Neural progenitor cell (in vitro differentiated cells): ENCODE data around the gene MYBBP1A. TPM values are rescaled to one million over a fixed set of nuclear protein-coding genes. Genes with fewer than 3 reads are reported as not detected.
"Not testable (repeated sequence)": the region's sequence is repeated elsewhere in the genome, so short reads cannot be mapped to it uniquely, and the experiment has no call there.

ENCODE experiments used
- DNase-seq: peaks from one replicate; pipeline ENCODE4 v3.0.0-alpha.2; 2016; ENCODE audit warnings: low spot score
- H2AFZ ChIP-seq: fragments of 200-600 bp; sonication (generic); replicated peaks from 2 replicates; pipeline ENCODE4 v1.6.1; 2016; ENCODE audit warnings: antibody characterized with exemption
- H3F3A ChIP-seq: fragments of 200-600 bp; sonication (generic); 2 replicates; pipeline ENCODE4 v1.6.1; 2016; ENCODE audit warnings: antibody characterized with exemption, low read depth
- H3K27ac ChIP-seq: fragments of 200-600 bp; sonication (generic); 2 replicates; pipeline ENCODE4 v1.5.1; 2016; ENCODE audit warnings: mild to moderate bottlenecking
- H3K27me3 ChIP-seq: fragments of 200-600 bp; sonication (generic); 2 replicates; pipeline ENCODE4 v1.6.1; 2016; ENCODE audit warnings: mild to moderate bottlenecking, moderate library complexity
- H3K36me3 ChIP-seq: fragments of 200-600 bp; sonication (generic); 2 replicates; pipeline ENCODE4 v1.5.1; 2016
- H3K4me1 ChIP-seq: fragments of 200-600 bp; sonication (generic); 2 replicates; pipeline ENCODE4 v1.6.1; 2016; ENCODE audit warnings: mixed run types
- H3K4me2 ChIP-seq: fragments of 200-600 bp; sonication (generic); 2 replicates; pipeline ENCODE4 v1.6.1; 2016
- H3K4me3 ChIP-seq: fragments of 200-600 bp; sonication (generic); 2 replicates; pipeline ENCODE4 v1.5.1; 2016
- H3K79me2 ChIP-seq: fragments of 200-600 bp; sonication (generic); 2 replicates; pipeline ENCODE4 v1.6.1; 2016; ENCODE audit warnings: low read depth
- H3K9ac ChIP-seq: fragments of 200-600 bp; sonication (generic); 2 replicates; pipeline ENCODE4 v1.6.1; 2016
- H3K9me3 ChIP-seq: fragments of 200-600 bp; sonication (generic); 2 replicates; pipeline ENCODE4 v1.5.1; 2016; ENCODE audit warnings: low read depth
- H4K20me1 ChIP-seq: fragments of 200-600 bp; sonication (generic); 2 replicates; pipeline ENCODE4 v1.6.1; 2016; ENCODE audit warnings: low read depth
- H3K27ac Mint-ChIP-seq: 3 replicates; pipeline ENCODE4 v1.8.0; 2021; ENCODE audit warnings: mixed read lengths
- H3K27me3 Mint-ChIP-seq: 2 replicates; pipeline ENCODE4 v1.8.0; 2022; ENCODE audit warnings: low read depth, mild to moderate bottlenecking, inconsistent platforms, moderate library complexity, mixed read lengths; ENCODE audit not compliant: insufficient read depth
- H3K36me3 Mint-ChIP-seq: 3 replicates; pipeline ENCODE4 v1.8.0; 2021; ENCODE audit warnings: mixed read lengths
- H3K4me1 Mint-ChIP-seq: 3 replicates; pipeline ENCODE4 v1.8.0; 2021; ENCODE audit warnings: mixed read lengths
- H3K4me3 Mint-ChIP-seq: 3 replicates; pipeline ENCODE4 v1.8.0; 2021; ENCODE audit warnings: mild to moderate bottlenecking, moderate library complexity, mixed read lengths
- H3K9me3 Mint-ChIP-seq: 3 replicates; pipeline ENCODE4 v1.8.0; 2020; ENCODE audit warnings: mixed read lengths
- CTCF ChIP-seq: fragments of 200-600 bp; sonication (generic); IDR thresholded peaks from 2 replicates; pipeline ENCODE4 v1.5.1; 2017; ENCODE audit warnings: antibody characterized with exemption, mild to moderate bottlenecking
- EZH2 ChIP-seq: fragments of 200-600 bp; sonication (generic); IDR thresholded peaks from 2 replicates; pipeline ENCODE4 v1.6.1; 2017; ENCODE audit warnings: antibody characterized with exemption, mild to moderate bottlenecking, moderate library complexity
- EZH2phosphoT487 ChIP-seq: fragments of 200-600 bp; sonication (generic); IDR thresholded peaks from 2 replicates; pipeline ENCODE4 v1.6.1; 2017; ENCODE audit warnings: antibody characterized with exemption
- total RNA-seq: library from RNA; depleted of rRNA; stranded (reverse); fragments of >200 nt; gene quantifications from 2 replicates; pipeline ENCODE4 v1.2.3, GENCODE V29; 2015; ENCODE audit warnings: low replicate concordance

Gene MYBBP1A
- total RNA-seq, 1 donor from 2014 or later: 17.4 TPM

- no peak overlapping the region for H3K4me3 ChIP-seq
- H3K27me3 ChIP-seq: no peaks in the 10 kb centered on the region
- H3K4me2 ChIP-seq: no peak overlapping the region
- Mint-ChIP-seq H3K27me3 (peaks cover 5% of the 10 kb centered on the region), H3K9me3 (no peaks in the 10 kb centered on the region), H3K4me3 (no peak overlapping the region), H3K27ac (peak overlapping the region; percentile 42), H3K4me1 (peaks cover 36% of the 10 kb centered on the region), H3K36me3 (peaks cover 2% of the 10 kb centered on the region)
- H3K79me2 ChIP-seq: no peaks in the 10 kb centered on the region
- no peaks in the 10 kb centered on the region for H3K9me3 ChIP-seq
- peaks cover 25% of the 10 kb centered on the region for H3K4me1 ChIP-seq
- no peak overlapping the region for H3K9ac ChIP-seq
- no peak overlapping the region for H3K27ac ChIP-seq
- no peak for DNase-seq
- no peaks in the 10 kb centered on the region for H4K20me1 ChIP-seq
- no peak for TF ChIP-seq EZH2
- no peak for TF ChIP-seq EZH2phosphoT487
- TF ChIP-seq CTCF: no peak
- peaks cover 29% of the 10 kb centered on the region for H3F3A ChIP-seq
- H3K36me3 ChIP-seq: no peaks in the 10 kb centered on the region
- H2AFZ ChIP-seq: no peak overlapping the region
Observed at GRCh38 chr17:4596636-4597380, 41.6 kb upstream of the MYBBP1A start.

GRCh38 chr17:4595685-4596342, 40.6 kb upstream of the MYBBP1A start:
- Histone ChIP-seq H3K4me1 (peaks cover 21% of the 10 kb centered on the region), H3F3A (peaks cover 22% of the 10 kb centered on the region)
- H3K79me2 ChIP-seq, H3K4me3 Mint-ChIP-seq, DNase-seq, H3K27ac ChIP-seq, H3K9ac ChIP-seq, H3K27me3 Mint-ChIP-seq, H2AFZ ChIP-seq, H3K4me2 ChIP-seq, H3K27ac Mint-ChIP-seq, H3K9me3 ChIP-seq, H3K36me3 ChIP-seq, H3K27me3 ChIP-seq, H4K20me1 ChIP-seq, H3K9me3 Mint-ChIP-seq, H3K4me3 ChIP-seq, H3K36me3 Mint-ChIP-seq: not testable (repeated sequence)
- peaks cover 33% of the 10 kb centered on the region for H3K4me1 Mint-ChIP-seq

- Mint-ChIP-seq H3K9me3 (no peaks in the 10 kb centered on the region), H3K4me1 (peaks cover 26% of the 10 kb centered on the region), H3K4me3 (no peak overlapping the region), H3K36me3 (peaks cover 1% of the 10 kb centered on the region), H3K27ac (no peak overlapping the region), H3K27me3 (peaks cover 8% of the 10 kb centered on the region)
- H3K9ac ChIP-seq: no peak overlapping the region
- H4K20me1 ChIP-seq: no peaks in the 10 kb centered on the region
- H3K27me3 ChIP-seq: no peaks in the 10 kb centered on the region
- no peak overlapping the region for H3K4me3 ChIP-seq
- peaks cover 15% of the 10 kb centered on the region for H3F3A ChIP-seq
- TF ChIP-seq CTCF: peak; percentile 60
- TF ChIP-seq EZH2phosphoT487: no peak
- peaks cover 14% of the 10 kb centered on the region for H3K4me1 ChIP-seq
- no peak overlapping the region for H3K4me2 ChIP-seq
- H3K36me3 ChIP-seq: no peaks in the 10 kb centered on the region
- H3K27ac ChIP-seq: no peak overlapping the region
- peak overlapping the region; percentile 23 for H2AFZ ChIP-seq
- H3K9me3 ChIP-seq: no peaks in the 10 kb centered on the region
- no peaks in the 10 kb centered on the region for H3K79me2 ChIP-seq
- DNase-seq: peak; percentile 85
Observed at GRCh38 chr17:4594931-4595684, 39.9 kb upstream of the MYBBP1A start.
